HG02763 (cell line): ENCODE results near the gene COL4A4.

Experiments used
- ATAC-seq: cut with Tn5 transposase; IDR thresholded peaks from one replicate; pipeline ENCODE4 v1.9.1; 2021; ENCODE audit warnings: mild to moderate bottlenecking, moderate library complexity; ENCODE audit not compliant: unreplicated experiment

COL4A4 gene

DNA sequence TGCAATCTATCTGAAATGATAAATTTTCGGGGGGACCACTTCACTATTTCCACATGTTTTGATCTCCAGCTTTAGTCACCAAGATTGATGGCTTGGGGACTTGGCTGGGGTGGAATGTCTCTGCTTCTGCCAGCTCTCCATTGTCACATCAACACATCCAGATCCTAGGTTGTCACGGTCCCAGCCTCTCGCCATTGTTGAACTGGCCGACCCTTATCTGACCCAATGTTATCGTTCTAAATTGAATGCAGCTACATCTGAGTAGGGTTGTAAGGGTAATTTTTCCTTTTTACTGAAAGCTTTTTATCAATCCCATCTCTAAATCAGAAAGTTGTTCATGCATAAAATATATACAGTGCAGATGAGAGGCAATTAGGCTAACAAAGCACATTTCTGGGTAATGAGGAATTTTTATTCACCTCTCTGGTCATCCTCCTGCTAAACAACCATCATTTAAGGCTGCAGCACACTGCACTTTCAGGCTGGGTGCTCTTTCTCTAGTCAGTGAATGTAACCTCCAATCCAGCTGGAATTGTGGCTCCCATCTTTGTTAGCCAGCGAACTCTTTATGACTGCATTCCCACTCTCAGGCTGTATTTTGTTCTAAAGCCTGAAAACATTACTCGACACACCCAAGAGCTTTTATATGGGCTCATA is 128.2 kb downstream of the COL4A4 start:
- no peak for ATAC-seq

DNA sequence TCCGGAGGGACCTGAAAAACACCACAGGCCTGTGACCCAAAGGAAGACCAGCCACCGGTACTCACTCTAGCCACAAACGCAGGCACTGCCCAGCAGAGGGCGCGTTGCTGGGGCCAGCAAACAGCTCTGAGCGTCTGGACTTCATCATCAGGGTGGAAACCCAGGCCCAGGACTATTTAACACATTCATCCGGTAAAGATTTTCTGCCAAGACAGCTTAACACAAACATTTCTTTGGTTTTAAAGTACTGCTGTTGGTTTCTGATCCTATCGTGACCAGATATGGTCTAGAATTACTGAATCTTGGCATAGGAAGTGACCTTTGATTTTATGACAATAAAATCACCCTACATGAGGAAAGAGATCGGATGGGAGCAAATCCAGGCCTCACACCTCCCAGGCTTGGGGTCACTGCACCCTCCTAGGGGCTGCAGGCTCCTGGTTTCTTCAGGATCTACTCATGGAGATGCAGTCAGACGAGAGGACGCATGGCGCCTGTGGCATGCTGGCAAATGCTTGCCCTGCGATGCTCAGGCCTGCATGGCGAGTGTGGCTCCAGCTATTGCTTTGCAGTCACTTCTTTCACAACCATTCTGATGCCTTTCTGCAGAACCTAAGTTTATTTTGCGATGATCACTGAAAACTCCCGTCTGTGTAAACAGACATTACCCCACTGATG is 130.4 kb downstream of the COL4A4 start:
- peak; percentile 51 for ATAC-seq

DNA sequence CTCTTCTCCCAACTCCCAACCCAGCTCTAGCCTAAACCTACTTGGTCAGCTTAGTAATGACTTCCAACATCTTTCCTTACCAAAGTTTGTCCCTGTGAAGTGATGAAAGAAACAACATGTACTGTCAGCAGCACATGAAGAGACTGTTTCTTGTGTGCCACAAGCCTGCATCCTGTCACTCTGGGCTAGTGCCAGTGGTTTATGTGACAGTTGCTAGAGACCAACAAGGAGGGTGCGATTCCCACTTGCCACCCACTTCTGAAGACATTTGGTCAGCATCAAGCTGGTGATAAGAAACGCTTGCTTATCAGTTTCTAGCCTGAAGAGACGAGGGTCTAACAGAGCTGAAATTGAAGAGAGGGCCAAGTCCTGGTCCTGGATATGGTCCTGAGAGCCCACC is 132.6 kb downstream of the COL4A4 start:
- ATAC-seq, result no peak

DNA sequence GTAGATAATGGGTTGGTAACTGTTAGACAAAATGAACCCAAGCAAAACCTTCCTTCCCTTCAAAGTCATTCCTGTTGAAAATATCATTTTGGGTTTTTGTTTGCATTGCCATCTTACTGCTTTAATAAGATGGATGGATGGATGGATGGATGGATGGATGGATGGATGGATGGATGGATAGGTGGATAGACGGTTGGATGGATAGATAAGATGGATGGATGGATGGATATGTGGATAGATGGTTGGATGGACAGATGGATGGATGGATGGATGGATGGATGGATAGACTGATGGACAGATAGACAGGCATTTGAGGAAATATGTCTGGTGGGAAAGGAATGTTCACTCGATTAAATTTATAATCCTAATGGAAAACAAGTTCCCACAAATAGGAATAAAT is 133.2 kb downstream of the COL4A4 start:
- ATAC-seq, result no peak

DNA sequence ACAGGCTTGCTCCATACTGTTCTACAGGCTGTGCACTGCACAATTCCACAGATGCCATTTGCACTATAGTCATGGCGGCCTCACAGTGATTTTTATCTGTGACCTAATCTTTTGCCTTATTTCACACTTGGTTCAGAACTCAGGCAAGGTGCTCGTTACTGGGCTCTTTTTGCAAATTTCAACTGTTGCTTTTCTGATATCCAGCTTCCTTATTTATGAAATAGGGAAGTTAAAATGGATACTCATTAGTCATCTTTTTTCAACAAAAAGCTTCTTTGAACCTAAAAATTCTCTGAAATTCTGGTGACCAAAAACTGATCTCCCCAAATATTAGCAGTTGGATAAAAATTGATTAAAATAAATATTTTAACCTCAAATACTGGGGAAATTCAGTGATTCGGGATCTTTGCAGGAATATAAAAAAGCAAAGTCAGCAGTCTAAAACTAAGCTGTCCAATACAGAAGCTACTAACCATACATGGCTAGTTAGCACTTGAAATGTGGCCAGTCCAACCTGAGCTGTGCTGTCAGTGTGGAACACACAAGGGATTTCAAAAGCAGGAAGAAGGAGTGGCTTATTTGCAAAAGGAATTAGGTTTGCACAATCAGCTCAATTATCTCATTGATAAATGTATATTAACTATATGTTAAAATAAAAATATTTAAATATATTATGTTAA is 134.4 kb downstream of the COL4A4 start:
- ATAC-seq, result no peak

DNA sequence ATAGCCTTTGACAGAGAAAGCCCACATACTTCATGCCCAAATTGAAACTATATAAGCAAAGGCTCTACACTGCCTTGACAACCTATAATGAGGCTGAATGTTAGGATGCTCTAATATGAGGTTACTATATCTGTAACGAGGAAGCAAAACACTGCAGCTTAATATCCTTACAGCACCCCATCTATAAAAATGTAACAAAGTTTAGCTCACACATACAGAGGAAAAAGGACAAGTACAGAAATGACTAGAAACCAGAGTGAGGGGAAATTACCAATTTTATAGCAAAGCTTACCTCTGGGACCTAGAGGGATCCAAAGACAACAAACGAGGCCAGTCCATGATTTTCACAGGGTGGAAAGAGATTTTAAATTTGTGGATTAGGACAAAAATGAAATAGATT is 138.5 kb downstream of the COL4A4 start:
- peak; percentile 68 for ATAC-seq

DNA sequence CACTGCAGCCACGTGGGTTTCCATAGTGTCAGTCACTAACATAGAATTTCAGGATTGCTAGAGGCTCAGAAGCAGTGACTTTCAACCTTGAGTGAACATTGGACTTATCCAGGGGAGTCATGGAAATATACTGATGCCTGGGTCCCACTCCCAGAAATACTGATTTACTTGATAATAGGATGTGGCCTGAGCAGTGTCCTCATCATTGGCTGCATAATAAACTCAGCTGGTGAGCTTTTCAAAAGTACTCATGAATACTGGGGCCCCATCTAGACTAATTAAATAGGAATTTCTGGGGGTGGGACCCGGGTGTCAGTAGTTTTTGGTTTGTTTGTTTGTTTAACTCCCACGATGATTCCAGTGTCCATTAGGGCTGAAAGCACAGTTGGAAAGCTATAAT is 141.4 kb downstream of the COL4A4 start:
- ATAC-seq, result no peak

DNA sequence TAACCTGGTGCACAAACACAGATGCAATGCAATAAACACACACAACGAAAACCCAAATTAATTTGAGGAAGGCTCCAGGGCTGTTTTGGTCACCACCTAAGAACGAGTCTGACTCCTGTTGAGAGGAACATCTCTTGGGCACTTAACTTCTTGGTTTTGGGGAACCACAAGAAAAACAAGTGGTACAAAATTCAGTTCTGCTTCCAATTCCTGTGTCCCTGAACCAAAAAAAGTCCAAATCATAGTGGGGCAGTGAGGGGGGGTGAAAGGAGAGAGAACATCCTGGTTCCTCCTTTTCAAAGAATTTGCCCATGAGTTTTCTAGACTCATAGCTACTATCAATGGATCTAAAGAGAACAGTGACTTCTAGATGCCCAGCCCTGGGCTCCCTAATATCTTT is 143.6 kb downstream of the COL4A4 start:
- ATAC-seq, result no peak

DNA sequence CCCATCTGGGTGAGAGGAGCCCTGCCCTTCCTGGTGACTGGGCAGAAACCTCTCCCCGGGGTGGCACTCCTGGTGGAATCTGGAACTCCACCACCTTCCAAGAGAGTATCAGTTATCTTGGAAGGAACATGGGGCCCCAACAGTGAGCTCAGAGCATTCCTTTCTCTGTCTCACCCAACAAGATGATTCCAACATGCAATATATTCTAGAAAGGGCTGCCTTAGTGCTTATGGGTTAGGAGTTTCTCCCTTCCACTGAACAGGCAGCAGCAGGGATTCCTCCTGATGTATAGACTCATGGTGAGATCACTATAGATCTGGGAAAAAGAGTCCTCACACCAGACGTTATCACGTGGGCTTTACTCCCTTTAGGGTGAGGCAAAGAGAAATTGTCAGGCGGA is 147.1 kb downstream of the COL4A4 start:
- ATAC-seq, result no peak

DNA sequence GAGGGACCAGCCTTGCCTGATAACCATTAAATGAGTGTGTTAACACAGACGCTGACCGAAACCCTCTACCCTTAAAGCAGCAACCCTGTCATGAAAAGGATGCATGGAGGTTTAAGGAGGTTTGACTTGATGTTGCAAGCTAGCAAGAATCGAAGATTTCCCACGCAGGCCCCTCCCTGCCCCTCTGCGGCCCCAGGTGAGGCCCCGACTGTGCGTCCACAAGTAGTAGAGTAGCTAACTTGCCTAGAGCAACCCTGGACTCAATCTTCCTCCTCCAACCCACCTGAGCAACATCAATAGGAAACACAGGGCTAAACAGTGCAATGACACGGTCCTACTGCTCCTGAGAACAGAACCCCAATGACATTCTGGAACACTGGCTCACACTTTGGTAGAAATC is 150.1 kb downstream of the COL4A4 start:
- no peak for ATAC-seq

DNA sequence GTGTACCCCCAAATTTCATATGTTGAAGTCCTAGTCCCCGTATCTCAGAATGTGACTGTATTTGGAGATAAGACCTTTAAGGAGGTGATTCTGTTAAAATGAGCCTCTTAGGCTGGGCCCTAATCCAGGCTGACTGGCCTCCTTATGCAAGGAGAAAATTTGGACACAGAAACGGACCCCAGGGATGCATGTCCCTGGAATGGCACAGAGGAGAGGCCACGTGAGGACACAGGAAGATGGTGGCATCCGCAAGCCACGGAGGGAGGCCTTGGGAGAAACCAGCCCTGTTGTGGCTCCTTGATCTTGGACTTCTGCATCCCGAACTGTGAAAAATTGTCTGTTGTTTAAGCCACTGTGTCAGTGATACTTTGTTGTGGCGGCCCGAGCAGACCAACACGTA is 150.7 kb downstream of the COL4A4 start:
- no peak for ATAC-seq

DNA sequence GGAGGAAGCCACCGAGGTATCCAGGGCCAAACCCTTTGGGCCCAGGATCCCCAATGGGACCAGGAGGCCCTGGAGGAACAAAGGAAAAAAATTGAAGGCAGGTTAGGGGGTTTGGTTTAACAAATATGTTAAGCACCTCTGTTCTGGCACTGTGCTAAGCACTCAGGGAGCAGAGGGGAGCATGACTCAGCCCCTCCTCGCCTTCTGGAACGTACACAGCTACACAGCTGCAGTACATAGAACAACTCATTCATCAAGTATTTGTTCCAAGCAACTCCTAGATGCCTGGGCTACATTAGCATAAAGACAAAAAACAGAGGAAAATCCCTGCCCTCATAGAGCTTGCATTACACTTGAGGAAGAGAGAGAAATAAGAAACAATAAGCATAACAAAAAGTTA is 153.6 kb downstream of the COL4A4 start:
- no peak for ATAC-seq

DNA sequence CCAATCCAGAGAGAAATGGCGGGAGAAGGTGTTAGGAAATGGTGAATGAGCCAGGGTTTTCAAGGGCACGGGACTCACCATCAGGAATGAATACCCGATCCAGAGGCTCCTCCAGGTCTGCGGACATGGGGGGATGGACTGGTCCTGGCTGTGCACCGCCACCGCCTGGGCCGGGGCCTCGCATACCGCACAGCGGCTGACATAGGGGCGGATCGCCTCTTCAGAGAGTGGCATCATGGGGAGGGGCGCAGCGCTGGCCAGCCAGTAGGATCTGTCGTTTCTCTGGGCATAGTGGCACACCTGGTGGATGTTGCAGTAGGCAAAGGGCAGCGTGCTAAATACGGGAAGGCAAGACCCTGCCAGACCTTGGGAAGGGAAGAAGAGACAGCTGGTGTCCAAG is 156.1 kb downstream of the COL4A4 start:
- no peak for ATAC-seq

DNA sequence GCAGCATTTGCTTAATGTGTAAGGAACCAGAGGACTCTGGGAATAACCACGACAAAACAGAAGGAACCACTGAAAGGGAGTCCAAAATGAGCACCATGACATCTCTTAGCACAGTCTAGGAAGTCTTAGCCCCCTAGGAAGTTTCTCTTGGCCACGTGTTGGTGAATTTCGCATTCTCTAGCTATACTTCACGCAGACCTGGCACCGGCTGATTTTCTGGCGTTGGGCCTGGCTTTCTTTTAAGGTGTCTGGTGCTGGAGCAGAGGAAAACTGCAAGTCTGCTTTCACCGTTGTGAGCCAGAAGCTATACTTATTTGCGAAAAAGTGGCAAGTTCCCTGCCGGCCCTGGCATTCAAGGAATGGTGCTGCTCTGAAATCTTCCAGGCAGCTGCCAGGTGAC is 156.9 kb downstream of the COL4A4 start:
- no peak for ATAC-seq

DNA sequence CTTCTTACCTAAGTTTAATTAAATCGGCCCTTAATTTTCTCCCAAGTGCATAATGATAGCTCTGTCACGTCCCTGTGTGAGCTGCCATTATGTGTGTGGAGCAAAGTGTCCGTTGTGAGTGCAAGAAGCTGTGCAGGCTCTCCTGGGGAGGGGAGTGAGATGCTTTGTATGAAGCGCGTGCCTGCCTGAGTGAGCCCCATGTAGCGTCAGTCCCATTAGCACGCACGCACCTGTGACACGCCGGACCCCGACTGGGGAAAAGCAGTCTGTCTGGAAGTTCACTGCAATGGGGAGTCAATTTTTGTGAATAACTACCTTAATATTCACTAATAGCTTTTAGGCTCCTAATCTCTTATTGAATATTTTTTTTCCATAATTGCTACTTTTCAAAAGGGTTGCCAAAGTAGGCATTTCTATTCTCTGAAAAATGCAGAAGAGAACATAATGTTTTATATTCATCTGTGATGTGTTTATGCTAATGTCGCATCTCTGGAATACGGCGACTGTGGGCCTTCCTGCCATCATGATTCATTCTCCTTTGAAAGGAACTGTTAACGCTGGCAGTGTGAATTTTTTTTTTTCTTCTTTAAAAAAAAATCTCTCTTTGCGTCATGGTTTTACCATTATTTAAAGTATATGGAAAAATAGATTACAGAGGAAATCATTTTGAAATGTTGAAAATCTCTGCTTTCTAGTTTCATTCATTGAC is 157.7 kb downstream of the COL4A4 start:
- no peak for ATAC-seq

DNA sequence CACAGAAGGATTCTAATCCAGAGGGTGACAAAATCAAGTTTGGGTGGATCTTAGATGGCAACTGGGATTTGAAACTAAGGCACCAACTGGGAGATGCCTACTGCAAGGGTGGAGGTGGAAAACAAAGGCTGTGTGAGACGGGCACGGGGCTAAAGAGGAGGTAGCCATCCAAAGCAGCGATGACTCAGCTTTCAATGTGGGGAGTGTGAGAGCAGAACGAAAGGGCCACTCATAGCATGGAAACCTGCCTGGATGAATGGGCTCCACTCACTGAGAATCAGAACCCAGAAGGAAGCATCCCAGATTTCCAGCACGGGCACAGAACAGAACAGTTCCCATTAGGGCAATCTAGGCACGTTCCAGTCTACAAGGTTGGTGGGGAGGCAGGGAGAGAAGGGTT is 159.5 kb downstream of the COL4A4 start:
- no peak for ATAC-seq

DNA sequence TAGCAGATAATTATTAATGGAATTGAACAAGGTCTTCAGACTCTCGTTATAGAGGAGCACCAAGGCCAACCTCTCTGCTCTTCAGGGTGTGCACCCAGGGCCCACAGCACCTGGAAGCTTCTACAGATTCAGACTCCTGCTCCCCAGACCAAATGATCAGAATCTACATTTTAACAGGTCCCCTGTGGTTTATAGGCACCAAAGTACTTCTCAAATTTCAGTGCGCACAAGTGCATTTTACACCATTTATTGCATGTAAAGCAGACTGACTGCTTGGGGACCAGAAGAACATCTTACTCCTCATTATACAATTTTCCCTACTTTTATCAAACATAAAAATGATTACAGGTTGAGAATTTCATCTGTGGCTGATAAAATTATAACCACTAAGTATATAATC is 163.9 kb downstream of the COL4A4 start:
- ATAC-seq, result no peak

DNA sequence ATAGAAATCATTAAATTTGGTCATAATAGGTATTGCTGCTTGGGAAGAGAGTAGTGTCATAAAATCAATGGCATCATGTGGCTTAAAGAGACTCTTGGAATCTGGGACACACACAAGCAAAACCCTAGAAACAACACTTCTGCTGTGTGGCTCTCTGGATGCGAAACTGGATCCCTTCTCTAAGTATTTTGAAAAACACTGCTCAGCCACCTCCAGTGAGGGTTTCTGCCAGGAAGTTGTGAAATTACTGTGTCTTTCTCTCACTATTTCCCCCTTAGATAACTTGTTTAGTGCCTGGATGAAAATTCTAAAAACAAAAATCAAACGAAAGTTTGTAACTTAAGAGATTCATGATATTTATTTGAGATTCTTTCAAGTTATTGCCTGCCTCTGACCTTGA is 164.3 kb downstream of the COL4A4 start:
- ATAC-seq, result no peak

DNA sequence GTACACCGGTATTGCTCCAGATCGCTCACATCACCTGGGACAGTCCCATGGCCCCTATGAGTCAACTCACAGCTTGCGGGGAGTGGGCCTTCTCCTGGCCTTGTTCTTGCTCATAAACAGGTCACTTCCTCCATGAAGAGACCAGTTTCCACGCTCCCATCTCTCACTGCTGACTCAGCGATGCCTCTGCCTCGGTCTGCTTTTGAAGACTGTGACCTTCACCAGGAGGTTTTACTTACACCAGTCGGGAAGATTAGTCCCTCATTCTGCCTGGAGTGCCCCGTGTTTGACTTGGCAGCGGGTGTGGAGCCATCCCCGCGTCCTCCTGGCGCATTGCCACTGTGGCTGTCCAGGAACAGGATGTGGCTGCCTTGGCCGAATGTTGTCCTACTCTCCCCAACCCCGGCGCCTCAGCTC is 168.4 kb downstream of the COL4A4 start:
- ATAC-seq, result no peak

DNA sequence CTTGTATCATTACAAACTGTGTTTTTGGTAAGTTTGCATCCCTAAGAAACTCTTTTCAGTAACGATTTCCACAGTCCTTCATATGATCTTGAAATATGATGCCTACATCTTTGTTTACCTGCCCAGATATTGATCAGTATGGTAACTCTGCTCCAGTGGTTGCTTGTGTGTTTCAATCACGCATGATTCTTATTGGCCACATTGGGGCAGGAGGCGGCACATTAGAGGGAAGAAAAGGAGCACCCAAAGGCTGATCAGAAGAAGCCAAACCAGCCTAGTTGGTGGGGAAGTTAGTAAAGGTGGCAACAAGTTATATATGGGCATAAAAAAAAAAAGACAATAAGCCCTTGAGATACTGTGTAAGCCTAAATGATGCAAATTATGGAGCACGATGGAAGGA is 169.2 kb downstream of the COL4A4 start:
- no peak for ATAC-seq

DNA sequence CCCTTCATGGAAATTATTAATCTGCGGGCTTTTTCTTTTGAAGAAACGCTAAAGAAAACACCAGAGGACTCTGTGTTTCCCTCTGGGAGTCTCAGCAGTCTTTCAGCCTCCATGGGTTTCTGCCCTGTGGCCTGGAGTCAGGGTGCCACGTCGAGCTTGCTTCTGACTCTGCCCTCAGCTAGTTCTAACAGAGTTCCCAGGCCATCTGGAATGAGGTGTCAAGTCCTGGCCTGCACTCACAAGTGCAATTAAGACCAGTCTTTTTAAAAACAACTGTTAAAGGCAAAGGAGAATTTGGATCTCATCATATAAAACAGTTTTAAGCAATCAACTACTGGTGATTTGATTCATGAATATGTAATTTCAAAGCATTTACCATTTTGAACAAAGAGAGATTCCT is 170.8 kb downstream of the COL4A4 start:
- ATAC-seq, result no peak

DNA sequence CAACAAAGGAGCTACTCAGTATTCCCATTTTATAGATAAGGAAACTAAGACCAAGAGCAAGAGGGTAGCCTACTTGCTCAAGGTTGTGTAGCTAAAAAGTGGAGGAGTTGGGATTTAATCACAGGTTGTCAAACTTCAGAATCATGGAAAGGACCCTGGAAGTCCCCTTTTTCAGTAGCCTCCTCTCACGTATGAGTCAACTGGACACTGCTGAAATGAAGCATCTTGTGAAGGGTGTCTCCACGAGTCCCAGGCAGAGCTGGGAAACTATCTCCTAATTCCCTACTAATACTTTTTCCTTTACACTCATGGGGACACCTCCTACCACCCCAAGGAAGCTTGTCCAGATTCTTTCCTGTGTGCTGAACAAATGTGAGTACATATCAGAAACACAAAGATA is 172.3 kb downstream of the COL4A4 start:
- ATAC-seq, result no peak
